HEK293 (cell line): ENCODE measurements around the gene ARMC3.

ENCODE experiments used
- CTCF ChIA-PET: fragments of 350-600 bp; formaldehyde crosslinking; extraction: SDS; loops from one replicate; lab custom pipeline; 2021; ENCODE audit warnings: antibody characterized with exemption; lab: Yijun Ruan, JAX
- POLR2A ChIA-PET: fragments of 300-600 bp; formaldehyde crosslinking; extraction: SDS; loops from one replicate; lab custom pipeline; 2020; ENCODE audit warnings: antibody characterized with exemption, inconsistent platforms; lab: Yijun Ruan, JAX
- H3K27ac ChIP-seq: fragments of 200-500 bp; sonication (Bioruptor generic); 2 replicates; pipeline ENCODE4 v1.5.1; 2014; ENCODE audit warnings: low read depth, low read length, control low read depth, inconsistent platforms; ENCODE audit errors: extremely low read depth
- H3K36me3 ChIP-seq, 2 experiments: fragments of 200-500 bp in 1 of 2; sonication (Bioruptor generic) in 1 of 2; 1 replicate in 1 of 2; 2 replicates in 1 of 2; pipeline ENCODE4 v1.5.1; 2014 to 2017; ENCODE audit warnings: inconsistent platforms in 2 of 2, low read length in 2 of 2; ENCODE audit not compliant: control insufficient read depth in 2 of 2, insufficient read depth in 1 of 2
- H3K4me1 ChIP-seq: fragments of 200-500 bp; sonication (Bioruptor generic); 2 replicates; pipeline ENCODE4 v1.5.1; 2014; ENCODE audit warnings: mild to moderate bottlenecking, low read length, inconsistent platforms; ENCODE audit not compliant: control insufficient read depth, insufficient read depth
- H3K4me3 ChIP-seq: 2 replicates; pipeline ENCODE4 v1.5.1; 2011; ENCODE audit warnings: low read depth, mild to moderate bottlenecking, control low read depth, low read length, moderate library complexity
- H3K9me3 ChIP-seq: fragments of 200-500 bp; sonication (Bioruptor generic); 2 replicates; pipeline ENCODE4 v1.5.1; 2014; ENCODE audit warnings: low read depth, low read length, inconsistent platforms; ENCODE audit not compliant: control insufficient read depth, insufficient read depth
- GLIS1 ChIP-seq: fragments of 450-650 bp; formaldehyde crosslinking; IDR thresholded peaks from 2 replicates; pipeline ENCODE4 v1.5.1; 2016; ENCODE audit warnings: missing biosample characterization, missing genetic modification characterization
- HOXD13 ChIP-seq: sonication (generic); formaldehyde crosslinking; IDR thresholded peaks from 2 replicates; pipeline ENCODE4 v1.8.0; 2022; ENCODE audit warnings: missing genetic modification reagents, borderline replicate concordance
- KLF16 ChIP-seq: fragments of 450-650 bp; formaldehyde crosslinking; IDR thresholded peaks from 2 replicates; pipeline ENCODE4 v1.5.1; 2017; ENCODE audit warnings: missing biosample characterization, missing genetic modification characterization
- OVOL3 ChIP-seq: fragments of 450-650 bp; formaldehyde crosslinking; IDR thresholded peaks from 2 replicates; pipeline ENCODE4 v1.5.1; 2016; ENCODE audit warnings: missing biosample characterization, missing genetic modification characterization
- TSHZ1 ChIP-seq: fragments of 450-650 bp; formaldehyde crosslinking; IDR thresholded peaks from 2 replicates; pipeline ENCODE4 v1.5.1; 2016; ENCODE audit warnings: missing biosample characterization, missing genetic modification characterization, borderline replicate concordance
- YY2 ChIP-seq: fragments of 450-650 bp; formaldehyde crosslinking; IDR thresholded peaks from 2 replicates; pipeline ENCODE4 v1.5.1; 2016; ENCODE audit warnings: missing biosample characterization, missing genetic modification characterization
- ZBTB26 ChIP-seq: fragments of 450-650 bp; formaldehyde crosslinking; optimal IDR thresholded peaks from 2 replicates; pipeline ENCODE3; 2016; ENCODE audit warnings: missing biosample characterization, mild to moderate bottlenecking, missing genetic modification characterization
- ZFP3 ChIP-seq: fragments of 450-650 bp; formaldehyde crosslinking; IDR thresholded peaks from 2 replicates; pipeline ENCODE4 v1.5.1; 2016; ENCODE audit warnings: low read depth, missing biosample characterization, missing genetic modification characterization
- ZFP69B ChIP-seq: fragments of 450-650 bp; formaldehyde crosslinking; IDR thresholded peaks from 2 replicates; pipeline ENCODE4 v1.5.1; 2016; ENCODE audit warnings: missing biosample characterization, missing genetic modification characterization
- ZNF184 ChIP-seq: fragments of 450-650 bp; IDR thresholded peaks from 2 replicates; pipeline ENCODE4 v1.5.1; 2018; ENCODE audit warnings: missing biosample characterization, mild to moderate bottlenecking, missing genetic modification characterization
- ZNF24 ChIP-seq: fragments of 450-650 bp; formaldehyde crosslinking; IDR thresholded peaks from 2 replicates; pipeline ENCODE4 v1.5.1; 2016; ENCODE audit warnings: missing biosample characterization, missing genetic modification characterization
- ZNF473 ChIP-seq: fragments of 450-650 bp; formaldehyde crosslinking; IDR thresholded peaks from 2 replicates; pipeline ENCODE4 v1.5.1; 2017; ENCODE audit warnings: missing biosample characterization, missing genetic modification characterization
- ZNF558 ChIP-seq: fragments of 450-650 bp; formaldehyde crosslinking; IDR thresholded peaks from 2 replicates; pipeline ENCODE4 v1.5.1; 2016; ENCODE audit warnings: missing biosample characterization, missing genetic modification characterization
- ZNF704 ChIP-seq: fragments of 450-650 bp; formaldehyde crosslinking; IDR thresholded peaks from 2 replicates; pipeline ENCODE4 v1.5.1; 2016; ENCODE audit warnings: missing biosample characterization, missing genetic modification characterization
- ZNF707 ChIP-seq: fragments of 450-650 bp; formaldehyde crosslinking; IDR thresholded peaks from 2 replicates; pipeline ENCODE4 v1.5.1; 2016; ENCODE audit warnings: missing biosample characterization, missing genetic modification characterization
- ZNF768 ChIP-seq: fragments of 450-650 bp; formaldehyde crosslinking; IDR thresholded peaks from 2 replicates; pipeline ENCODE4 v1.5.1; 2018; ENCODE audit warnings: missing biosample characterization, mild to moderate bottlenecking, missing genetic modification characterization
- TF ChIP-seq, protein P1 (sequence below): fragments of 450-650 bp; formaldehyde crosslinking; IDR thresholded peaks from 2 replicates; pipeline ENCODE4 v1.5.1; 2016; ENCODE audit warnings: missing biosample characterization, missing genetic modification characterization
- TF ChIP-seq, protein P2 (sequence below): fragments of 450-650 bp; formaldehyde crosslinking; IDR thresholded peaks from 2 replicates; pipeline ENCODE4 v1.5.1; 2016; ENCODE audit warnings: missing biosample characterization, missing genetic modification characterization

ARMC3 gene

DNA sequence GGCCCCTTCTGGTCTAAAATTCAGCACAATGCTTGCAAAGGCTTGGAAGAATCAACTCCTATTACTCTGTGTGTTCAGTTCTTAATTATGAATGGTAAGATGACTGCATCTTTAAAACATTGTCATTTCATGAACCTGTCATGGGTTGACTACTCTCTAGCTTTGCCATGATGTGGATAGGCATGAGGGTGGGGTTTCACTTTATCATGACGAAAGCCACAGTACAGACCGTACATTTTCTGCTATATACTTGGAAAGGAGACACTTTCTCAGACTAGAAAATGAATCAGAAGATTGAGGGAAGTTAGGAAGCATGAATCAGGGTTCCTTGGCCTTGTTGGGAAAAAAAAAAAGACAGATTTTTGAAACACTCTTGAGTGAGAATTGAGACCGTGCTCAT lies 147.8 kb downstream of the ARMC3 start:
- ChIA-PET POLR2A (no interaction called here), CTCF (no interaction called here)
- H3K4me3 ChIP-seq = no peak overlapping the region
- no peaks in the 10 kb centered on the region for H3K36me3 ChIP-seq
- no peaks in the 10 kb centered on the region for H3K4me1 ChIP-seq
- no peak overlapping the region for H3K27ac ChIP-seq
- TF ChIP-seq ZBTB26 (tag by site-specific recombination) = no peak
- TF ChIP-seq ZNF704 (tag by site-specific recombination) = no peak
- no peak for TF ChIP-seq ZFP69B (tag by site-specific recombination)
- no peak for TF ChIP-seq TSHZ1 (tag by site-specific recombination)
- no peak for TF ChIP-seq ZNF558 (tag by site-specific recombination)
- no peak for TF ChIP-seq OVOL3 (tag by site-specific recombination)
- H3K9me3 ChIP-seq = no peaks in the 10 kb centered on the region

- ChIA-PET POLR2A (no interaction called here), CTCF (no interaction called here)
- TF ChIP-seq GLIS1 (no peak), KLF16 (tag by site-specific recombination) (no peak), ZNF473 (tag by site-specific recombination) (no peak), ZNF184 (tag by site-specific recombination) (no peak), ZNF707 (tag by site-specific recombination) (no peak), ZFP3 (no peak), ZNF768 (tag by site-specific recombination) (no peak), YY2 (tag by site-specific recombination) (no peak), ZNF24 (tag by site-specific recombination) (no peak), HOXD13 (CRISPR knock-in tag) (no peak)
- TF ChIP-seq, protein P1, sequence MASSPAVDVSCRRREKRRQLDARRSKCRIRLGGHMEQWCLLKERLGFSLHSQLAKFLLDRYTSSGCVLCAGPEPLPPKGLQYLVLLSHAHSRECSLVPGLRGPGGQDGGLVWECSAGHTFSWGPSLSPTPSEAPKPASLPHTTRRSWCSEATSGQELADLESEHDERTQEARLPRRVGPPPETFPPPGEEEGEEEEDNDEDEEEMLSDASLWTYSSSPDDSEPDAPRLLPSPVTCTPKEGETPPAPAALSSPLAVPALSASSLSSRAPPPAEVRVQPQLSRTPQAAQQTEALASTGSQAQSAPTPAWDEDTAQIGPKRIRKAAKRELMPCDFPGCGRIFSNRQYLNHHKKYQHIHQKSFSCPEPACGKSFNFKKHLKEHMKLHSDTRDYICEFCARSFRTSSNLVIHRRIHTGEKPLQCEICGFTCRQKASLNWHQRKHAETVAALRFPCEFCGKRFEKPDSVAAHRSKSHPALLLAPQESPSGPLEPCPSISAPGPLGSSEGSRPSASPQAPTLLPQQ = no peak
- TF ChIP-seq, protein P2, sequence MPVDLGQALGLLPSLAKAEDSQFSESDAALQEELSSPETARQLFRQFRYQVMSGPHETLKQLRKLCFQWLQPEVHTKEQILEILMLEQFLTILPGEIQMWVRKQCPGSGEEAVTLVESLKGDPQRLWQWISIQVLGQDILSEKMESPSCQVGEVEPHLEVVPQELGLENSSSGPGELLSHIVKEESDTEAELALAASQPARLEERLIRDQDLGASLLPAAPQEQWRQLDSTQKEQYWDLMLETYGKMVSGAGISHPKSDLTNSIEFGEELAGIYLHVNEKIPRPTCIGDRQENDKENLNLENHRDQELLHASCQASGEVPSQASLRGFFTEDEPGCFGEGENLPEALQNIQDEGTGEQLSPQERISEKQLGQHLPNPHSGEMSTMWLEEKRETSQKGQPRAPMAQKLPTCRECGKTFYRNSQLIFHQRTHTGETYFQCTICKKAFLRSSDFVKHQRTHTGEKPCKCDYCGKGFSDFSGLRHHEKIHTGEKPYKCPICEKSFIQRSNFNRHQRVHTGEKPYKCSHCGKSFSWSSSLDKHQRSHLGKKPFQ (tag by site-specific recombination) = no peak
- Histone ChIP-seq H3K9me3 (no peaks in the 10 kb centered on the region), H3K4me3 (no peak overlapping the region), H3K4me1 (peaks cover 3% of the 10 kb centered on the region; the same call in 1 of the 2 replicates), H3K36me3 (no peaks in the 10 kb centered on the region), H3K27ac (no peak overlapping the region)
Measured at GRCh38 chr10:23078114-23078513, 150.3 kb downstream of the ARMC3 start.
